Spinal cord (tissue), 10 donors: ENCODE results near the gene KCNJ15. TPM values are rescaled to one million over a fixed set of nuclear protein-coding genes. Genes with fewer than 3 reads are reported as not detected.

Experiments used
- DNase-seq, 6 donors: peaks; one replicate each; pipeline versions ENCODE4 v3.0.0 to v3.0.0-alpha.2; 2013 to 2015; ENCODE audit warnings: low spot score in 6 of 6, low read depth in 4 of 6
- H3K27ac ChIP-seq: one replicate; pipeline ENCODE4 v1.5.1; 2013; ENCODE audit warnings: low read depth, low read length, control low read depth
- H3K27me3 ChIP-seq: one replicate; pipeline ENCODE4 v1.6.1; 2013; ENCODE audit warnings: low read length; ENCODE audit not compliant: control insufficient read depth, insufficient read depth
- H3K36me3 ChIP-seq: one replicate; pipeline ENCODE4 v1.6.1; 2013; ENCODE audit warnings: low read length; ENCODE audit not compliant: control insufficient read depth, insufficient read depth
- H3K4me1 ChIP-seq: one replicate; pipeline ENCODE4 v1.6.1; 2013; ENCODE audit warnings: low read length; ENCODE audit not compliant: control insufficient read depth, insufficient read depth
- H3K4me3 ChIP-seq: one replicate; pipeline ENCODE4 v1.5.1; 2013; ENCODE audit warnings: low read depth, low read length, control low read depth
- H3K9me3 ChIP-seq: one replicate; pipeline ENCODE4 v1.6.1; 2013; ENCODE audit warnings: low read length; ENCODE audit not compliant: control insufficient read depth, insufficient read depth
- WGBS: methylation state at CpG from one replicate; pipeline ENCODE4 v1.1.5; 2013; ENCODE audit warnings: missing lambda C conversion rate; ENCODE audit not compliant: insufficient coverage; 5-methylcytosine and 5-hydroxymethylcytosine counted together
- long read RNA-seq, 4 donors: transcript quantifications; one replicate each; lab custom pipeline, GENCODE V29; 2026
- polyA plus RNA-seq, 2 donors: library from polyadenylated mRNA; unstranded; fragments of 120-200 nt; gene quantifications; one replicate each; pipeline ENCODE4 v1.2.1, GENCODE V29; 2013; ENCODE audit not compliant: insufficient read length in 2 of 2
- total RNA-seq, 2 donors: library from RNA; depleted of rRNA in 1 of 2; stranded (reverse); fragments of 120-200 nt in 1 of 2; fragments of >200 nt in 1 of 2; gene quantifications; one replicate each; pipeline versions ENCODE4 v1.2.3 to v1.2.4, GENCODE V29; 2013 to 2014
- donor health status: healthy.

The KCNJ15 gene
- total RNA-seq (1 to 10 TPM in 1 of 2 donors, under 1 TPM in 1; 0.11 to 1.9 TPM), polyA plus RNA-seq (1 to 10 TPM in 1 of 2 donors, under 1 TPM in 1; 0.90 to 1.4 TPM)
- long read RNA-seq, donor 1: 0 reads
- long read RNA-seq, donor 2: 0 reads
- long read RNA-seq, donor 3: 0 reads
- long read RNA-seq, donor 4, full-length matches to known transcripts: 15 of 15 reads
- long read RNA-seq, donor 4, partial matches to known transcripts: 0 of 15 reads
- long read RNA-seq, donor 4, other reads (novel, unspliced or antisense): 0 of 15 reads

- no peaks in the 10 kb centered on the region for H3K36me3 ChIP-seq
- H3K4me3 ChIP-seq: no peak within 1 kb of the TSS
- no peaks in the 10 kb centered on the region for H3K27me3 ChIP-seq
- 77% methylated on average over 3 of the region's 5 CpGs for WGBS
- no peak within 1 kb of the TSS for H3K27ac ChIP-seq
- no peaks in the 10 kb centered on the region for H3K9me3 ChIP-seq
- no peaks in the 10 kb centered on the region for H3K4me1 ChIP-seq
- DNase-seq: no peak
Measured at GRCh38 chr21:38256599-38257302, at the start of gene KCNJ15. KCNJ15 (plus strand) TSS chr21:38256991; CDS start chr21:38299262, 42,271 bp downstream.

- H3K4me1 ChIP-seq: peaks cover 4% of the 10 kb centered on the region
- no peaks in the 10 kb centered on the region for H3K27me3 ChIP-seq
- no peaks in the 10 kb centered on the region for H3K36me3 ChIP-seq
- no peak overlapping the region for H3K27ac ChIP-seq
- H3K9me3 ChIP-seq: no peaks in the 10 kb centered on the region
- WGBS: 73% methylated on average over 3 of the region's 6 CpGs
- H3K4me3 ChIP-seq: no peak overlapping the region
- DNase-seq: no peak
Measured at GRCh38 chr21:38208118-38208517, 48.7 kb upstream of the KCNJ15 start.

GRCh38 chr21:38211321-38211720 is 45.5 kb upstream of the KCNJ15 start:
- Histone ChIP-seq H3K27me3 (no peaks in the 10 kb centered on the region), H3K9me3 (no peaks in the 10 kb centered on the region), H3K27ac (no peak overlapping the region), H3K36me3 (no peaks in the 10 kb centered on the region), H3K4me3 (no peak overlapping the region), H3K4me1 (no peaks in the 10 kb centered on the region)
- DNase-seq: no peak
- WGBS: 84% methylated on average over 2 of the region's 3 CpGs

DNA sequence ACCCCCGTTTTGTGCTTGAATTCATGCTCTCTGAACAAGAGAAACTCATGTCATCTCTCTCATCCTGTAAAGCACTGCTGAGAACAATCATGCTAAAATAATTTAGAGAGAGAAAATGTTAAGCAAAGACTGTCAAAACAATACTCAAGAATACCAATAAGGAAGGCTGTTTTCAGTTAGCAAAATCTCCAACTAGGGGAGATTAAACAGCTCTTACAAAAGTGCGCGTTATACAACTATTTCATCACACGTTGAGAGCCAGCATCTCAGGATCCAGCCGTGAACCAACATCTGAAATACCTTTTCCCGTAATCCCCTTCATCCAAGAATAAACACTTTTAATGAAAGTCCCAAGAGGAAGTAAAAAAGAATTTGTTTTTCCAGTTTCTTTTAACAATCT is 44.1 kb upstream of the KCNJ15 start:
- 83% methylated on average over 2 of the region's 6 CpGs for WGBS
- H3K27ac ChIP-seq: no peak overlapping the region
- H3K27me3 ChIP-seq: no peaks in the 10 kb centered on the region
- no peaks in the 10 kb centered on the region for H3K36me3 ChIP-seq
- H3K4me1 ChIP-seq: no peaks in the 10 kb centered on the region
- no peak overlapping the region for H3K4me3 ChIP-seq
- no peak for DNase-seq
- H3K9me3 ChIP-seq: no peaks in the 10 kb centered on the region

DNA sequence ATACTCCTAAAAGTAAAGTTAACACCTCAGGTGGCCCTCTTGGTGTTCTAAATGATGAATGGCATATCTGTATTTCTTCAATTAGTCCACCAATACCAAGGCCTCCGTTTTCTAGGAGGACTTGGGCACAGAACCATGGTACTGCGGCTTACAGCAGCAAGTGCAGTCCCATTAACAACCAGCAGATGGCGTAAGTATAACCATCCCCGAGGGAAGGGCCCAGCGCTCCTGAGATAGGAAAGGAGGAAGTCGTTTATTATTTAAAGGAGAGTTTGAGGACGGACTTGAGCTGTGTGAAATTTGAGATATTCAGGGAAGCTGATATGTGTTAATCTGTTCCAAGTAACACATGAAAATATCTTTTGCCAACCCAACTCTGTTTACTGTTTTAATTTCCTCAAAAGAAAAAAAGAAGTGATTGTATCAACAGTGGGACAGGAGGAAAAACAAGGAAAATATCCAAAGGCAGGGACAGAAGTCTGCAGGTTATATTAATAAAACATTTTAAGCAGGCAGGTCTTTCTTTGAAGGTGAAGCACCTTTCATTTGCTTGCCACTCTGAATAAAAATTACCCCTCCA is 37.7 kb upstream of the KCNJ15 start:
- DNase-seq: peak in 4 of 6 donors; percentile 14 to 72 (median 46)
- WGBS: 13% methylated on average over 4 of the region's 7 CpGs
- Histone ChIP-seq H3K36me3 (no peaks in the 10 kb centered on the region), H3K27me3 (no peaks in the 10 kb centered on the region), H3K4me3 (no peak overlapping the region), H3K27ac (no peak overlapping the region), H3K4me1 (no peaks in the 10 kb centered on the region), H3K9me3 (peaks cover 4% of the 10 kb centered on the region)

DNA sequence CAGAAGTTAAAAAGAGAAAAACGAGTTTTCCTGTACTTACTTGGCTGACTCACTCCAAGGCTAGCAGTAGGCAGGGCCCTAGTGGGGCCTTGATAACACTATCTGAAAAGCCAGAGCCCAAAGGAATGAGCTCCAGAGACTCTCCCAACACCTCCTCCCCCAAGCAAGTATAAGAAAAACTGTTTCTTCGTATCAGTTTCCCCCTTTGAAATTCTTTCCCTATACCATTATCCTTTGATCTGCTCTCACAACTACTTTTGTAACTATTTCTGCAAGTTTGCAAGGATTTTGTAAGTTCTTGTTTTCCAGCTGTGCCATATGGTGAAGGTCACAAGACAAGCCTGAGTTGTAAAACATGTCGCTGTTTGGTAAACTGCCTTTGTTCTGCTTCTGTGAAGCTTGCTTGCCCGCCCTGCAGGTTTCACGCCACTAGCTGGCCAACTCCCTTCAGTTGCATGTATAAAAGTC is 36.5 kb upstream of the KCNJ15 start:
- H3K4me3 ChIP-seq: no peak overlapping the region
- H3K27ac ChIP-seq: no peak overlapping the region
- 66% methylated on average over 4 of the region's 5 CpGs for WGBS
- DNase-seq: no peak
- peaks cover 11% of the 10 kb centered on the region for H3K9me3 ChIP-seq
- no peaks in the 10 kb centered on the region for H3K27me3 ChIP-seq
- no peaks in the 10 kb centered on the region for H3K36me3 ChIP-seq
- H3K4me1 ChIP-seq: no peaks in the 10 kb centered on the region

- Histone ChIP-seq H3K4me3 (no peak overlapping the region), H3K27me3 (no peaks in the 10 kb centered on the region), H3K36me3 (no peaks in the 10 kb centered on the region), H3K27ac (no peak overlapping the region), H3K9me3 (peaks cover 12% of the 10 kb centered on the region), H3K4me1 (no peaks in the 10 kb centered on the region)
- no peak for DNase-seq
- no CpG with 5 or more reads among the region's 1 CpG for WGBS
Measured at GRCh38 chr21:38221594-38221993, 35.2 kb upstream of the KCNJ15 start.

- Histone ChIP-seq H3K4me1 (no peaks in the 10 kb centered on the region), H3K9me3 (peaks cover 15% of the 10 kb centered on the region), H3K27me3 (no peaks in the 10 kb centered on the region), H3K4me3 (no peak overlapping the region), H3K36me3 (no peaks in the 10 kb centered on the region), H3K27ac (no peak overlapping the region)
- DNase-seq: peak in 2 of 6 donors; percentile 6 to 17
- WGBS: 98% methylated on average over 5 of the region's 6 CpGs
Measured at GRCh38 chr21:38223893-38224540, 32.8 kb upstream of the KCNJ15 start.

DNA sequence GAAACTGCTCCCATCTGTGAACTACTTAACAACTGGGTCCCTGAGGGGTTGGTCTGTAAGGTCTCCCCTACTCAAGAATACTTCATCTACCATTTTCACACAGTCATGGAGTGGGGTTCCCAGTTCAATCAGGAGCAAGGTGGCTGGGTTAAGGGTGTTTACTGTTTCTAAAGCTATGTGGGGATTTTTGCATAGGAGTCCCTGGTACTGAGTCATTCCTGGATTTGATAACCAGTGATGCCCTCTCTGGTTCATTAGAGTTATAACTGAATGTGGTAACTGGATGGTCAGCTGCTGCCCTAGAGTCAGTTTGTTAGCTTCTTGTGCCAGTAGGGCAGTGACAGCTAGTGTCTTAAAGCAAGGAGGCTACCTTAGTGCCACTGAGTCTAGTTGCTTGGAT is 29.4 kb upstream of the KCNJ15 start:
- Histone ChIP-seq H3K4me1 (no peaks in the 10 kb centered on the region), H3K27ac (no peak overlapping the region), H3K9me3 (peaks cover 27% of the 10 kb centered on the region), H3K27me3 (no peaks in the 10 kb centered on the region), H3K4me3 (no peak overlapping the region), H3K36me3 (no peaks in the 10 kb centered on the region)
- DNase-seq: no peak
